ENCODE measurements around the gene LMAN1L. TPM values are rescaled to one million over a fixed set of nuclear protein-coding genes. Genes with fewer than 3 reads are reported as not detected.

Gene LMAN1L
- polyA plus RNA-seq, 1 donor from 2014 or later: not detected

DNA sequence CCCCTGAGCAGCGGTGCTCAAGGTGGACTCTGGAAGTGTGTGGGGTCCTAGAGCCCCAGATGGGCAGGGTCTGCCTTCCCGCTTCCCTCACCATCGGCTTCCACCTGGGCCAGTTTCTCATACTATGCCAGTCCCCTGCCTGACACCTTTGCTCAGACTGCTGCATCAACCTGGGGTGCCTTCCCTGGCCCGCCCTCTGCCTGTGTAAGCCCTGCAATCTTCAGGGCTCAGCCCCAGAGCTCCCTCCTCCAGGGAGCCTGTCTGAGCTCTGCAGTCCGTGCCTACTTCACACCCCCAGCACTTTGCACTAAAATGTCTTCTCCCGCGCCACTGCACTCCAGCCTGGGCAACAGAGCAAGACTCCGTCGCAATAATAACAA is 17.7 kb upstream of the LMAN1L start:
- Histone ChIP-seq H3K9ac (ENCODE audit: low read length) (no peak overlapping the region), H3K27ac (ENCODE audit: low read length) (no peak overlapping the region)

DNA sequence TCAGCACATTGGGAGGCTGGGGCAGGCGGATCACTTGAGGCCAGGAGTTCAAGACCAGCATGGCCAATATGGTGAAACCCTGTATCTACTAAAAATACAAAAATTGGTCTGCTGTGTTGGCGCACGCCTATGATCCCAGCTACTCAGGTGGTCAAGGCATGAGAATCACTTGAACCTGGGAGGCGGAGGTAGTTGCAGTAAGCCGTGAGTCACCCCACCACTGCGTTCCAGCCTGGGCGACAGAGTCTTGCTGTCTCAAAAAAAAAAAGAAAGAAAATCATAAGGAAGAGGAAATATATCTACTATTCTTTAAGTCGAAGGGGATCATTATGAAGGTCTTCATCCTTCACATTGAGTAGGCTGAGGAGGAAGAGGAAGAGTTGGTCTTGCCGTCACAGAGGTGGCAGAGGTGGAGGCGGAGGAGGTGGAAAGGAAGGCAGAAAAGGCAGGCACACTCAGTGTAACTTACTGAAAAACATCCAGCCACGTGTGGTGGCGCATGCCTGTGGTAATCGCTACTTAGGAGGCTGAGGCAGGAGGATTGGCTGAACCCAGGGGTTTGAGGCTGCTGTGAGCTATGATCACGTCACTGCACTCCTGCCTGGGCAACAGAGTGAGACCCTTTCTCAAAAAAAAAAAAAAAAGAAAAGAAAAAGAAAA is 16.5 kb upstream of the LMAN1L start:
- H3K79me2 ChIP-seq (replicated peaks; ENCODE audit: insufficient read depth, low read length): peaks cover 13% of the 10 kb centered on the region
- no peaks in the 10 kb centered on the region for H3K9me3 ChIP-seq (ENCODE audit: low read length)
- no peaks in the 10 kb centered on the region for H4K20me1 ChIP-seq (ENCODE audit: insufficient read depth)

More for the DNA sequence above, 17.7 kb upstream of the LMAN1L start:
- no peaks in the 10 kb centered on the region for H3K27me3 ChIP-seq (ENCODE audit: insufficient read depth, low read depth, low read length)
- no peaks in the 10 kb centered on the region for H3K9me2 ChIP-seq (ENCODE audit: insufficient read depth, low read length)
- no peaks in the 10 kb centered on the region for H3K9me3 ChIP-seq (ENCODE audit: low read length)
- H3K36me3 ChIP-seq (ENCODE audit: insufficient read depth, low read length): no peaks in the 10 kb centered on the region
- peaks cover 16% of the 10 kb centered on the region for H3K79me2 ChIP-seq (replicated peaks; ENCODE audit: insufficient read depth, low read length)
- H3F3A ChIP-seq (ENCODE audit: insufficient read depth, low read length, poor library complexity, severe bottlenecking): no peaks in the 10 kb centered on the region
- H3K4me2 ChIP-seq (ENCODE audit: low read length): no peak overlapping the region
- no peak overlapping the region for H2AFZ ChIP-seq (ENCODE audit: low read depth, low read length)
- H4K20me1 ChIP-seq (ENCODE audit: insufficient read depth): no peaks in the 10 kb centered on the region
- H3K4me3 ChIP-seq (ENCODE audit: low read length): no peak overlapping the region
- TF ChIP-seq, protein P1, sequence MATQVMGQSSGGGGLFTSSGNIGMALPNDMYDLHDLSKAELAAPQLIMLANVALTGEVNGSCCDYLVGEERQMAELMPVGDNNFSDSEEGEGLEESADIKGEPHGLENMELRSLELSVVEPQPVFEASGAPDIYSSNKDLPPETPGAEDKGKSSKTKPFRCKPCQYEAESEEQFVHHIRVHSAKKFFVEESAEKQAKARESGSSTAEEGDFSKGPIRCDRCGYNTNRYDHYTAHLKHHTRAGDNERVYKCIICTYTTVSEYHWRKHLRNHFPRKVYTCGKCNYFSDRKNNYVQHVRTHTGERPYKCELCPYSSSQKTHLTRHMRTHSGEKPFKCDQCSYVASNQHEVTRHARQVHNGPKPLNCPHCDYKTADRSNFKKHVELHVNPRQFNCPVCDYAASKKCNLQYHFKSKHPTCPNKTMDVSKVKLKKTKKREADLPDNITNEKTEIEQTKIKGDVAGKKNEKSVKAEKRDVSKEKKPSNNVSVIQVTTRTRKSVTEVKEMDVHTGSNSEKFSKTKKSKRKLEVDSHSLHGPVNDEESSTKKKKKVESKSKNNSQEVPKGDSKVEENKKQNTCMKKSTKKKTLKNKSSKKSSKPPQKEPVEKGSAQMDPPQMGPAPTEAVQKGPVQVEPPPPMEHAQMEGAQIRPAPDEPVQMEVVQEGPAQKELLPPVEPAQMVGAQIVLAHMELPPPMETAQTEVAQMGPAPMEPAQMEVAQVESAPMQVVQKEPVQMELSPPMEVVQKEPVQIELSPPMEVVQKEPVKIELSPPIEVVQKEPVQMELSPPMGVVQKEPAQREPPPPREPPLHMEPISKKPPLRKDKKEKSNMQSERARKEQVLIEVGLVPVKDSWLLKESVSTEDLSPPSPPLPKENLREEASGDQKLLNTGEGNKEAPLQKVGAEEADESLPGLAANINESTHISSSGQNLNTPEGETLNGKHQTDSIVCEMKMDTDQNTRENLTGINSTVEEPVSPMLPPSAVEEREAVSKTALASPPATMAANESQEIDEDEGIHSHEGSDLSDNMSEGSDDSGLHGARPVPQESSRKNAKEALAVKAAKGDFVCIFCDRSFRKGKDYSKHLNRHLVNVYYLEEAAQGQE (IDR thresholded peaks at IDR 0.05; ENCODE audit: borderline replicate concordance): no peak
- no peak for TF ChIP-seq POLR2AphosphoS5 (IDR thresholded peaks at IDR 0.05)
- TF ChIP-seq TAF1 (IDR thresholded peaks at IDR 0.05; ENCODE audit: low read depth): no peak
- no peak for TF ChIP-seq EZH2 (IDR thresholded peaks at IDR 0.05; ENCODE audit: borderline replicate concordance, insufficient read depth, low read length, poor library complexity, severe bottlenecking)
- TF ChIP-seq SMC3 (conservative IDR thresholded peaks at IDR 0.05; ENCODE audit: poor library complexity): no peak
- TF ChIP-seq MXI1 (conservative IDR thresholded peaks at IDR 0.05; ENCODE audit: poor library complexity, severe bottlenecking): no peak
- no peak for TF ChIP-seq EP300 (conservative IDR thresholded peaks at IDR 0.05; ENCODE audit: poor library complexity, severe bottlenecking)
- TF ChIP-seq, protein P2, sequence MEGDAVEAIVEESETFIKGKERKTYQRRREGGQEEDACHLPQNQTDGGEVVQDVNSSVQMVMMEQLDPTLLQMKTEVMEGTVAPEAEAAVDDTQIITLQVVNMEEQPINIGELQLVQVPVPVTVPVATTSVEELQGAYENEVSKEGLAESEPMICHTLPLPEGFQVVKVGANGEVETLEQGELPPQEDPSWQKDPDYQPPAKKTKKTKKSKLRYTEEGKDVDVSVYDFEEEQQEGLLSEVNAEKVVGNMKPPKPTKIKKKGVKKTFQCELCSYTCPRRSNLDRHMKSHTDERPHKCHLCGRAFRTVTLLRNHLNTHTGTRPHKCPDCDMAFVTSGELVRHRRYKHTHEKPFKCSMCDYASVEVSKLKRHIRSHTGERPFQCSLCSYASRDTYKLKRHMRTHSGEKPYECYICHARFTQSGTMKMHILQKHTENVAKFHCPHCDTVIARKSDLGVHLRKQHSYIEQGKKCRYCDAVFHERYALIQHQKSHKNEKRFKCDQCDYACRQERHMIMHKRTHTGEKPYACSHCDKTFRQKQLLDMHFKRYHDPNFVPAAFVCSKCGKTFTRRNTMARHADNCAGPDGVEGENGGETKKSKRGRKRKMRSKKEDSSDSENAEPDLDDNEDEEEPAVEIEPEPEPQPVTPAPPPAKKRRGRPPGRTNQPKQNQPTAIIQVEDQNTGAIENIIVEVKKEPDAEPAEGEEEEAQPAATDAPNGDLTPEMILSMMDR (IDR thresholded peaks at IDR 0.05; ENCODE audit: poor library complexity, severe bottlenecking): no peak
- TF ChIP-seq RAD21 (conservative IDR thresholded peaks at IDR 0.05): no peak

More for the DNA sequence above, 16.5 kb upstream of the LMAN1L start:
- no peaks in the 10 kb centered on the region for H3K9me2 ChIP-seq (ENCODE audit: insufficient read depth, low read length)
- no peak overlapping the region for H2AFZ ChIP-seq (ENCODE audit: low read depth, low read length)
- H3K4me2 ChIP-seq (ENCODE audit: low read length): no peak overlapping the region
- TF ChIP-seq EZH2 (IDR thresholded peaks at IDR 0.05; ENCODE audit: borderline replicate concordance, insufficient read depth, low read length, poor library complexity, severe bottlenecking): no peak
- TF ChIP-seq MXI1 (conservative IDR thresholded peaks at IDR 0.05; ENCODE audit: poor library complexity, severe bottlenecking): no peak
- no peak for TF ChIP-seq TAF1 (IDR thresholded peaks at IDR 0.05; ENCODE audit: low read depth)
- no peak for TF ChIP-seq RAD21 (conservative IDR thresholded peaks at IDR 0.05)
- TF ChIP-seq, protein P1 (IDR thresholded peaks at IDR 0.05; ENCODE audit: borderline replicate concordance): no peak
- TF ChIP-seq EP300 (conservative IDR thresholded peaks at IDR 0.05; ENCODE audit: poor library complexity, severe bottlenecking): no peak
- H3K4me3 ChIP-seq (ENCODE audit: low read length): no peak overlapping the region
- no peaks in the 10 kb centered on the region for H3K36me3 ChIP-seq (ENCODE audit: insufficient read depth, low read length)
- no peak overlapping the region for H3K9ac ChIP-seq (ENCODE audit: low read length)
- no peaks in the 10 kb centered on the region for H3F3A ChIP-seq (ENCODE audit: insufficient read depth, low read length, poor library complexity, severe bottlenecking)
- no peak overlapping the region for H3K27ac ChIP-seq (ENCODE audit: low read length)
- no peaks in the 10 kb centered on the region for H3K27me3 ChIP-seq (ENCODE audit: insufficient read depth, low read depth, low read length)

Data from neural cell (in vitro differentiated cells).